GM23248 (cell line): Measurements from ENCODE around the gene AR. TPM values are rescaled to one million over a fixed set of nuclear protein-coding genes. Genes with fewer than 3 reads are reported as not detected.

ENCODE experiments used
- DNase-seq: peaks from one replicate; pipeline ENCODE4 v3.0.0-alpha.2; 2015
- H2AFZ ChIP-seq: fragments of 200-600 bp; sonication (generic); 2 replicates; pipeline ENCODE4 v1.6.1; 2016; ENCODE audit warnings: antibody characterized with exemption
- H3F3A ChIP-seq: fragments of 200-600 bp; sonication (generic); 2 replicates; pipeline ENCODE4 v1.6.1; 2016; ENCODE audit warnings: mild to moderate bottlenecking, antibody characterized with exemption, mixed run types; ENCODE audit not compliant: insufficient read depth
- H3K27ac ChIP-seq: fragments of 200-600 bp; sonication (generic); 2 replicates; pipeline ENCODE4 v1.5.1; 2016; ENCODE audit warnings: mild to moderate bottlenecking
- H3K27me3 ChIP-seq: fragments of 200-600 bp; sonication (generic); replicated peaks from 2 replicates; pipeline ENCODE4 v1.6.1; 2016; ENCODE audit warnings: mild to moderate bottlenecking; ENCODE audit not compliant: insufficient read depth
- H3K36me3 ChIP-seq: fragments of 200-600 bp; sonication (generic); 2 replicates; pipeline ENCODE4 v1.6.1; 2016; ENCODE audit warnings: low read depth, mild to moderate bottlenecking
- H3K4me1 ChIP-seq: fragments of 200-600 bp; sonication (generic); 2 replicates; pipeline ENCODE4 v1.6.1; 2016; ENCODE audit warnings: mild to moderate bottlenecking; ENCODE audit not compliant: insufficient read depth
- H3K4me2 ChIP-seq: fragments of 200-600 bp; sonication (generic); one replicate; pipeline ENCODE4 v1.6.1; 2016; ENCODE audit warnings: mild to moderate bottlenecking; ENCODE audit not compliant: unreplicated experiment
- H3K4me3 ChIP-seq: fragments of 200-600 bp; sonication (generic); 2 replicates; pipeline ENCODE4 v1.5.1; 2016; ENCODE audit warnings: mild to moderate bottlenecking
- H3K79me2 ChIP-seq: fragments of 200-600 bp; sonication (generic); 2 replicates; pipeline ENCODE4 v1.6.1; 2016; ENCODE audit warnings: mild to moderate bottlenecking; ENCODE audit not compliant: insufficient read depth
- H3K9ac ChIP-seq: fragments of 200-600 bp; sonication (generic); 2 replicates; pipeline ENCODE4 v1.6.1; 2016; ENCODE audit warnings: mild to moderate bottlenecking
- H3K9me2 ChIP-seq: fragments of 200-600 bp; sonication (generic); 2 replicates; pipeline ENCODE4 v1.6.1; 2016; ENCODE audit warnings: mixed run types, mild to moderate bottlenecking, moderate library complexity; ENCODE audit not compliant: insufficient read depth
- H3K9me3 ChIP-seq: fragments of 200-600 bp; sonication (generic); one replicate; pipeline ENCODE4 v1.6.1; 2017; ENCODE audit warnings: low read depth
- H4K20me1 ChIP-seq: fragments of 200-600 bp; sonication (generic); 2 replicates; pipeline ENCODE4 v1.6.0; 2016; ENCODE audit not compliant: insufficient read depth
- EZH2 ChIP-seq: fragments of 200-600 bp; sonication (generic); IDR thresholded peaks from 2 replicates; pipeline ENCODE4 v1.6.1; 2018; ENCODE audit warnings: antibody characterized with exemption, mild to moderate bottlenecking; ENCODE audit not compliant: insufficient read depth, poor library complexity, severe bottlenecking
- EZH2phosphoT487 ChIP-seq: fragments of 200-600 bp; sonication (generic); IDR thresholded peaks from 2 replicates; pipeline ENCODE4 v1.6.1; 2018; ENCODE audit warnings: antibody characterized with exemption, moderate library complexity, mild to moderate bottlenecking, low read depth; ENCODE audit not compliant: insufficient read depth
- WGBS, 2 experiments: methylation state at CpG; one replicate each; pipeline ENCODE4 v1.1.6; 2015 to 2017; ENCODE audit warnings: low lambda C conversion rate in 2 of 2, low coverage in 1 of 2; ENCODE audit errors: missing lambda C conversion rate in 2 of 2; 5-methylcytosine and 5-hydroxymethylcytosine counted together
- in situ Hi-C: fragments of 300-500 bp; cut with MboI; formaldehyde crosslinking; loops from 2 replicates; pipeline ENCODE4 v1.15.0; 2020
- polyA plus RNA-seq: library from polyadenylated mRNA; unstranded; fragments of >200 nt; fragmentation: Nextera tagmentation; extraction: Ambion mirVana; gene quantifications from 2 replicates; pipeline ENCODE4 v1.2.1, GENCODE V29; 2016
- total RNA-seq: library from RNA; depleted of rRNA; stranded (reverse); fragments of >200 nt; shearing (Covaris generic); gene quantifications from 2 replicates; pipeline ENCODE4 v1.2.3, GENCODE V29; 2014

AR gene
- total and polyA plus RNA-seq, 2 experiments from 2014 or later, result 1.2 to 4.8 TPM

DNA sequence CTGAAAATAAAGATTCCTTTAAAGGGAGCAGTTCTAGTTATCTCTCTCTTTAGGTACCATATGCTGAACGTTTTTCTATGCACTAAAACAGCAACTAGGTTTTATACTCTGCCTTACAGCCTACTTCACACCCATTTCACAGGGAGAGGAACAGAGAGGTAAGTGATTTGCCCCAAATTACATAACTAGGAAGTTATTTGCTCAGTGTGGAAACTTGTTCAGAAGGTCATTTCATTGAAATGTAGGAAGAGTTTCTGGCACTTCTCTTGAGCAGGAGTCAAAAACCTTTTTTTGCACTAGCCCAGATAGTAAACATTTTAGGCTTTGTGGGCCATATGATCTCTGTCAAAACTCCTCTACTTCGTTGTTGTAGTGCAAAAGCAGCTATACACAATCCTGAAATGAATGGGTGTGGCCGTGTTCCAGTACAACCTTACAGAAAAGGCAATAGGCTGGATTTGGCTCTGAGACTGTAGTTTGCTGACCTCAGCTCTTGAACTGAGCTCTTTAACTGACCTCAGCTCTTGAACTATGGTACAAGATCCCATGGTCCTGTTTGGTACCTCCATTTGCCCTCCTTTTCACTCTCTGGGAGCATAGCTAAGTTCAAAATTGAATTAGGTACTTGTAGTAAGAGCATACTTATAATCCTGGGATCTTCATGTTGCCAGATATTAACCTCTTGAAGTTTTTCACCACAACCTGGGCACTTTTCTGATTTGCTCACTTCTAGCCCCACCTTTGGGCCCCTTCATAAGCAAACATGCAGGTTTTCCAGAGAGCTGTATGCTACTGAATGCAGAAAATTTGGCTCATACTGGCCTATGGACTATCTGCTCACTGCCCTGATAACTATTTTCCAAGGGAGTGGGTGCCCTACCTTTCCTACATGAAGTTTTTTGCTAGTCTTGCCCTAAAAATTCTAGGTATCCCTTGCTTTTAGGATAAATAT lies 53.3 kb downstream of the AR start:
- no peak overlapping the region for H3K4me3 ChIP-seq
- H3K27me3 ChIP-seq, result no peaks in the 10 kb centered on the region
- no peak overlapping the region for H2AFZ ChIP-seq
- no peaks in the 10 kb centered on the region for H3K9me2 ChIP-seq
- H3K4me2 ChIP-seq, result no peak overlapping the region
- TF ChIP-seq EZH2 (no peak), EZH2phosphoT487 (no peak)
- DNase-seq, result no peak
- H3K9ac ChIP-seq, result no peak overlapping the region
- H3K36me3 ChIP-seq, result no peaks in the 10 kb centered on the region
- H3K4me1 ChIP-seq, result peaks cover 9% of the 10 kb centered on the region
- no peaks in the 10 kb centered on the region for H3F3A ChIP-seq
- WGBS, 2 experiments, result 50 to 62% methylated on average over 3 of the region's 3 CpGs
- H4K20me1 ChIP-seq, result no peaks in the 10 kb centered on the region
- H3K79me2 ChIP-seq, result no peaks in the 10 kb centered on the region
- H3K27ac ChIP-seq, result no peak overlapping the region
- in situ Hi-C loops, result no loop called here
- no peaks in the 10 kb centered on the region for H3K9me3 ChIP-seq

DNA sequence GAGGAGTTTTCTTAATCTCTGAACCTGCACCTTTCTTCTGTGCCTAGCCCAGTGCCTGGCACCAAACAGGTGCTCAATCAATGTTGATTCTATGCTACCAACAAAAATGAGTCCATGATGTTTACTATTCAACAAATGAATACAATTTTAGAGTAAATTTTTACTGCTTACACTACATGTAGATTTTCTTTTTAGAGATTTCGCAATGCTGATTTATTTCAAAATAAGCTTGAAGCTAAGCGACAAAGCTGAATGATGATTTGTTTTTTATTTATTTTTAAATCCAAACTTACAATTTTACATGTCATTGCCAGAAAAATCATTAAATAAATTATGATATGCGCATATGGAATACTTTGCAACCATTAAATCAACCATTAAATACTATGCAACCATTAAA lies 55.7 kb downstream of the AR start:
- Histone ChIP-seq H3K27me3 (no peaks in the 10 kb centered on the region), H3K9me3 (no peaks in the 10 kb centered on the region), H3K9ac (no peak overlapping the region), H3K4me3 (no peak overlapping the region), H3K79me2 (no peaks in the 10 kb centered on the region), H3K27ac (no peak overlapping the region), H4K20me1 (no peaks in the 10 kb centered on the region), H3K9me2 (no peaks in the 10 kb centered on the region), H3K4me2 (no peak overlapping the region), H3F3A (peaks cover 4% of the 10 kb centered on the region; the same call in 1 of the 2 replicates), H3K4me1 (peaks cover 20% of the 10 kb centered on the region), H2AFZ (no peak overlapping the region), H3K36me3 (no peaks in the 10 kb centered on the region)
- in situ Hi-C loops, result no loop called here
- WGBS, 2 experiments, result 97 to 100% methylated on average over 3 of the region's 3 CpGs
- no peak for DNase-seq
- TF ChIP-seq EZH2phosphoT487, result no peak
- TF ChIP-seq EZH2, result no peak

DNA sequence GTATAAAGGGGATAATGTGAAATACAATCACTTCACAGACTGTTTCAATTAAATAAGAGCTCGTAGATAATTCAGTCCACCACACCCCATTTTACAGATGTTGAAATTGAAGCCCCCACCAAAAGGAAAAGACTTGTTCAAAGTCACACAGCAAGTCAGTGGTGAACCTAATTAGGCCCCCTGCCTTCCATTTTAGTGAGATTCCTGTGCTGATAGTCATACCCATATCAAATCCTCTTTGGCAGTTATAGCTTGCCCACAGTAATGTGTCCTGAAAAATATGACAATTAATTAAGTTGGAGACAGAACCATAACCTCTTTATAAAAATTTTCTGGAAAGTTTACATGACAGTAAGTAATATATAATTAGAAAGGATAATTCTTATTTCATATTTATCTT lies 58.0 kb downstream of the AR start:
- Histone ChIP-seq H3K4me3 (no peak overlapping the region), H3K4me1 (peaks cover 33% of the 10 kb centered on the region), H3K9ac (no peak overlapping the region), H3K27me3 (no peaks in the 10 kb centered on the region), H4K20me1 (no peaks in the 10 kb centered on the region), H3K36me3 (no peaks in the 10 kb centered on the region), H3F3A (peaks cover 17% of the 10 kb centered on the region), H3K9me2 (no peaks in the 10 kb centered on the region), H3K9me3 (no peaks in the 10 kb centered on the region), H2AFZ (no peak overlapping the region), H3K79me2 (no peaks in the 10 kb centered on the region), H3K4me2 (no peak overlapping the region), H3K27ac (no peak overlapping the region)
- in situ Hi-C loops, result no loop called here
- 14 to 25% methylated on average over 1 of the region's 1 CpG for WGBS, 2 experiments
- TF ChIP-seq EZH2, result no peak
- no peak for TF ChIP-seq EZH2phosphoT487
- peak; percentile 15 for DNase-seq

DNA sequence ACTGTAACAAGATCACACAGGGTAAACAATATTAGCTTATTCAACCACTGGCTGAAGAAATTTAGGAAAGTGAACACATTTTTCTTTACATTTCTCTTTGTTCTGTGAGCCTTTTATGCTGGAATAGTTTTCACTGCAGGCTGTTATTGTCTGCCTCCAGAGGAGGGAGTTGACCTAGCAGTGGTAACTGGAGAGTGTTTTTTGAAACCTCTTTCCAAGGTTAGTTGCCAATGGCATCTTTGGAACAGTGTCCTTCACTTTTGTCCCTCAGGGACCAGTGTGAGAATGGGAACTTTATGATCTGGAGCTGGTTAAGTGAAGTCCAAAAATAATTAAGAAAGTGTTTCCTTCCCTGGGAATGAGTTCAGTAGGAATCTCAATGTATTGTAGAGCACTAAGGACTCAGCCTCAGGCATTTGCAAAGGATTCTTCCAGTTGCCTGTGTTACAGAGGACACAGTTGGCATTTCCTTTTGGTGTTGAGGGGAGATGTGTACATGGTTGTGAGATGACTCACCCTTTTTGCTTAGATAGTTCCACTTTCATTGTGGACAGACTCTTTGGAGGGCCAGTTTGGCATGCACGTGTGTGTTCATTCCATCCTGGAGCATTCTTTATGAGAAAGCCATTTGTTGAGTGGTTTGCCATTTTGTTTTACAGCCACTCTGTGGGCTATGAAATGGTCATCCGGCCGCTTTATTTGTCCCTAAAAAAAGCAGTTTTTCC lies 61.3 kb downstream of the AR start:
- WGBS, 2 experiments, result 0 to 11% methylated on average over 3 of the region's 3 CpGs

More for the DNA sequence above, 61.3 kb downstream of the AR start:
- Histone ChIP-seq H4K20me1 (no peaks in the 10 kb centered on the region), H3K9me3 (no peaks in the 10 kb centered on the region), H3F3A (peaks cover 33% of the 10 kb centered on the region), H3K9me2 (no peaks in the 10 kb centered on the region), H3K4me3 (peak overlapping the region; percentile 15; the same call in 1 of the 2 replicates), H3K4me2 (peak overlapping the region; percentile 45), H3K9ac (peak overlapping the region; percentile 45; the same call in 1 of the 2 replicates), H3K36me3 (no peaks in the 10 kb centered on the region), H3K4me1 (peaks cover 52% of the 10 kb centered on the region), H3K27me3 (no peaks in the 10 kb centered on the region), H3K27ac (peak overlapping the region; percentile 76), H3K79me2 (no peaks in the 10 kb centered on the region), H2AFZ (peak overlapping the region; percentile 41; the same call in 1 of the 2 replicates)
- peak; percentile 86 for DNase-seq
- TF ChIP-seq EZH2 (no peak), EZH2phosphoT487 (no peak)
- in situ Hi-C loops, result no loop called here
